ENCODE results near the gene AP2A2.
"Not testable (repeated sequence)": the region's sequence is repeated elsewhere in the genome, so short reads cannot be mapped to it uniquely, and the experiment has no call there.

The AP2A2 gene

GRCh38 chr11:957212-957920 is 31.7 kb downstream of the AP2A2 start:
- no peak for DNase-seq

GRCh38 chr11:958101-958500 is 32.4 kb downstream of the AP2A2 start:
- no peak for DNase-seq

GRCh38 chr11:959027-959426 is 33.4 kb downstream of the AP2A2 start:
- no peak for DNase-seq

DNA sequence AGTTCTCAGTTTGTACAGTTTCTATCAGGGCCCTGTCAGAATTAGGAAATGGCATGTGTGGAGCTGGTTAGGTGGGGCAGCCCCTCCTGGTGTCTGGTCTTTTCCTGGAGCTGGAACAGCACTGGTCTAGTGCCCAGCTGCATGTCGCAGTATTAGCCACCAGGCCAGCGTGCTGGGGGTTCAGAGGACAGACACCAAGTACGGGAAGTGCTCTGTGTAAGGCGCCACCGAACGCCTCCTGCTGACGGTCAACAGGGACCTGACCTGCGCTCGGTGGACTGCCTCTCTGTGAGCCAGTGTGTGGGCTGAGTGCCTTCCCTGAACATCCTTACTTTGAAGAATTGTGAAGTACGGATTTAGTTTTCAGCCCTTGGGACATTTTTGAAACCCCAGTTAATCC is 33.9 kb downstream of the AP2A2 start:
- no peak for DNase-seq

DNA sequence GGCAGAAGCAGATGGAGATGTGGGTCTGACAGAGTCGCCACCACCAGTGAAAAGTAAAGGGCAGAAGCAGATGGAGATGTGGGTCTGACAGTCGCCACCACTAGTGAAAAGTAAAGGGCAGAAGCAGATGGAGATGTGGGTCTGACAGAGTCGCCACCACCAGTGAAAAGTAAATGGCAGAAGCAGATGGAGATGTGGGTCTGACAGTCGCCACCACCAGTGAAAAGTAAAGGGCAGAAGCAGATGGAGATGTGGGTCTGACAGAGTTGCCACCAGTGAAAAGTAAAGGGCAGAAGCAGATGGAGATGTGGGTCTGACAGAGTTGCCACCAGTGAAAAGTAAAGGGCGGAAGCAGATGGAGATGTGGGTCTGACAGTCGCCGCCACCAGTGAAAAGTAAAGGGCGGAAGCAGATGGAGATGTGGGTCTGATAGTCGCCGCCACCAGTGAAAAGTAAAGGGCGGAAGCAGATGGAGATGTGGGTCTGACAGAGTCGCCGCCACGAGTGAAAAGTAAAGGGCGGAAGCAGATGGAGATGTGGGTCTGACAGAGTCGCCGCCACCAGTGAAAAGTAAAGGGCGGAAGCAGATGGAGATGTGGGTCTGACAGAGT is 35.7 kb downstream of the AP2A2 start:
- DNase-seq, result not testable (repeated sequence)

GRCh38 chr11:961921-962320 is 36.3 kb downstream of the AP2A2 start:
- DNase-seq, result no peak

DNA sequence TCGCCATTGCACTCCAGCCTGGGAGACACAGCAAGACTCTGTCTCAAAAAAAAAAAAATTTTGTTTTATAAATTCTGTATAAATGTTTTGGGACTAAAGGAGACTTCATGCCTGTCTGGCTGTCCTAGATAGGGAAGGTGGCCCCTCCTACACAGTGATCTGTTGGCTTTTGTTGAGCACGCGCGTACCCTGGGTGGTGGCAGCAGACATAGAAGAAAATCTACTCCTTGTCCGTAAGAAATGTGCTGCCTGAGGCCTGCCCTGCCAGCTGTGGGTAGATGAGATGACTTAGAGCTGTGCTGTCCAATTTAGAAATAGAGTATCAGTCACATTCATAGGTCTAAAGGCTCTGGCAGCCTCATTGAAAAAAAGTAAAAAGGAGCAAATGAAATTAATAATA is 37.0 kb downstream of the AP2A2 start:
- DNase-seq, result no peak

- DNase-seq, result no peak
Observed at GRCh38 chr11:963852-964251, 38.2 kb downstream of the AP2A2 start.

- DNase-seq, result no peak
Observed at GRCh38 chr11:965206-965775, 39.6 kb downstream of the AP2A2 start.

GRCh38 chr11:967995-968751 is 42.5 kb downstream of the AP2A2 start:
- no peak for DNase-seq

- no peak for DNase-seq
Observed at GRCh38 chr11:968822-969221, 43.2 kb downstream of the AP2A2 start.

DNA sequence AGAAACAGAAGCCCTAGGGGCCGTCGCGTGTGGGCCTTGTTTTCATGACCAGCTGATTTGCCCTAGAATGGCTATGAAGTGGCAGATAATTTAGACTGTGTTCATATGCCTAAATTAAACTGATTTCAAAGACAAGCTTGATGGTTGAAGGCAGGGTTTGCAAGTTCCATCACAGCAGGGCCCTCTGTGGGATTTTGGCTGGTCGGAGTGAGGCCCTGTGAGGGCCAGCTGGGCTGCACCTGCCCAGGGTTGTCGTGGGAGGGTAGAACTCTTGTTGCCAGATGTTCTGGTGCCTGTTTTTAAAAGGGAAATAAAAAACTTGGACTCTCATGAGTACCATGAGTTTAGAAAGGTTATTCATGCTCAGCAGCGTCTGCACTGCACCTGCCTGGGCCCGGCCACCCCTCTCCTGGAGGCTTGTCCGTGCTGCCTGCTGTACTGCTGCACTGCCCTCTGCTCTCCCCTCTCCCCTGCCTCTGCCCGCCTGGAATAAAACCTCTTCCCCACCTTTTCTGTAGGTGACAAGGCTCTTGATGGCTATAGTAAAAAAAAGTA is 44.1 kb downstream of the AP2A2 start:
- DNase-seq, result no peak

GRCh38 chr11:970319-970871 is 44.7 kb downstream of the AP2A2 start:
- DNase-seq, result no peak

DNA sequence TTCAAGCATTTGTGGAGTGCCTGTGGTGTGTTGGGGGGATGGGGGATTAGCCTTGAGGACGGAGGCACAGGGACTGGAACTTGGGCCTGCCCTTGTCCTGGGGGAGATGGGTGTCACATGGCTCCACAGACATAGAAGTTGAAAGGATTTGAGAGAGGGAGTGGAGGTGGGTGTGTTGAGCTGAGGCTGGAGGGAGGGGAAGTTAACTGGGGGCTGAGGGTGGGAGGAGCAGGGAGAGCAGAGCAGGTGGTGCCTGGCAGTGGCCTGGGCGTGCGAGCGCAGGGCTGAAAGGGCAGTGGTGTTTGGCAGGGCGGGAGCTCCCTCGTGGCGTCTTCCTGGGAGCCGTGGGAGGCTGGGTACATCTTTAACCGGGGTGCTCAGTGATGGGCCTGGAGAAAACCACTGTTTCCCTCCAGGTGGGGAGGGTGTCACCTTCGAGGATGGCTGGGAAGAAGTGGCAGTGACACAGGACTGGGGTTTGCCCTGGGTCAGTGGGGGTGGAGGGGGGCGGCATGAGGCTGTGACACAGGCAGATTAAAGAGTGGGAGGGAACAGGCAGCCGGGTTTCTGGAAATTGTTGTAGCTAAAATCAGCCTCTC is 45.5 kb downstream of the AP2A2 start:
- DNase-seq, result no peak

DNA sequence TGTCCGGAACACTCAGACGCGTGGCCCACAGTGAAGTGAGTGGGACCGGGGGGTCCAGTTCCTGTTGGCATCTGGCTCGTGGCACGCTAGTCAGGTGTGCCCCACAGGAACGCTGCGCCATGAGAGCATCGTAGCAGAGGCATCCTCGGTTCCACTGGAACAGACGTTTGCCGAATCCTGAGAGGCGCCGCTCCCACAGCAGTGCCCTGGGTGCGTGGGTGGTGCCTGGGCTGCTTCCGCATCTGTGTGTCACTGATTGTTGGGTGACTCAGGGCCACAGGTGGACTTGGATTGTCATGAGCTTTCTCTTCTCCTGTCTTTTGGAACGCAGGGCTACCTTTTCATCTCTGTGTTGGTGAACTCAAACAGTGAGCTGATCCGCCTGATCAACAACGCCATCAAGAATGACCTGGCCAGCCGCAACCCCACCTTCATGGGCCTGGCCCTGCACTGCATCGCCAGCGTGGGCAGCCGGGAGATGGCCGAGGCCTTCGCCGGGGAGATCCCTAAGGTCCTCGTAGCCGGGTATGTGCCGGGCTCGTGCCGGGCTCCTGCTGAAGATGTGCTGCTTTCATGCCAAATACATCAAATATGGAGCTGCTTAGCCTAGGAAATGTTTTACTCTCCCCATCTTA is 46.2 kb downstream of the AP2A2 start:
- DNase-seq, result no peak

GRCh38 chr11:972523-973211 is 47.0 kb downstream of the AP2A2 start:
- DNase-seq, result no peak

DNA sequence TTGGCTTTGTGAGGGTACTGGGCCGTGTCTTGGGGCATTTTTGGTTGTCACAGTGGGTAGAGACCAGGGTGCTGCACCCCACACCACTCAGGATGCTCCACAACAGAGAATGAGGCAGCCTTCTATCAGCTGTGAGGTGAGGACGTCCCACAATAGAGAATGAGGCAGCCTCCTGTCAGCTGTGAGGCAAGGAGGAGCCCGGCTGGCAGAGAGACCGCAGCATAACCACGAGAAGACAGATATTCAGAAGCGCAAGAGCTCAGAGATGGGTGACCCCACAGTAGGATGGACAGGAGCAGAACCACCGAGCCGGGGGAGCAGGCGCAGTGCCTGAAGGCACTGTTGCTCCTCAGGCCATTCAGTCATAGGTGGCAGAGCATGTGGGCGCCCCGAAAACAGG is 47.6 kb downstream of the AP2A2 start:
- no peak for DNase-seq

GRCh38 chr11:975376-975775 is 49.7 kb downstream of the AP2A2 start:
- DNase-seq, result not testable (repeated sequence)

DNA sequence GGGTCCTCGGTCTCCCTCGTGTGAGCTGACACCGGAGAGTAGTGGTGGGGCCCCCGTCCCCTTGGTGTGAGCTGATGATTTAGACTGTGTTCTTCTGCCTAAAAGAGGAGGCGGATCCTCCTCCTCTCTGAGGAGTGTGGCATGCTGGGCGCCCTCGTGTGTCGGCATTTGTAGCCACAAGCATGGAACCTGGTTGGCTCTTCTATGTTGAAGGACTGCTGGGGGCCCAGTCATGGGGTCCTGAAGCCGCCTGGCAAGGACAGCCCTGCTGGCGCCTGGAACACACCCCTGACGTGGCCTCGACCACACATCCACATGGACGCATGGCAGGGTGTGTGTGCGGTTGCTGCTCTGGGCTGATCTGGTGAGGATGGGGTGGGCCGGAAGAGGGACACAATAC is 50.2 kb downstream of the AP2A2 start:
- DNase-seq, result peak; percentile 10

DNA sequence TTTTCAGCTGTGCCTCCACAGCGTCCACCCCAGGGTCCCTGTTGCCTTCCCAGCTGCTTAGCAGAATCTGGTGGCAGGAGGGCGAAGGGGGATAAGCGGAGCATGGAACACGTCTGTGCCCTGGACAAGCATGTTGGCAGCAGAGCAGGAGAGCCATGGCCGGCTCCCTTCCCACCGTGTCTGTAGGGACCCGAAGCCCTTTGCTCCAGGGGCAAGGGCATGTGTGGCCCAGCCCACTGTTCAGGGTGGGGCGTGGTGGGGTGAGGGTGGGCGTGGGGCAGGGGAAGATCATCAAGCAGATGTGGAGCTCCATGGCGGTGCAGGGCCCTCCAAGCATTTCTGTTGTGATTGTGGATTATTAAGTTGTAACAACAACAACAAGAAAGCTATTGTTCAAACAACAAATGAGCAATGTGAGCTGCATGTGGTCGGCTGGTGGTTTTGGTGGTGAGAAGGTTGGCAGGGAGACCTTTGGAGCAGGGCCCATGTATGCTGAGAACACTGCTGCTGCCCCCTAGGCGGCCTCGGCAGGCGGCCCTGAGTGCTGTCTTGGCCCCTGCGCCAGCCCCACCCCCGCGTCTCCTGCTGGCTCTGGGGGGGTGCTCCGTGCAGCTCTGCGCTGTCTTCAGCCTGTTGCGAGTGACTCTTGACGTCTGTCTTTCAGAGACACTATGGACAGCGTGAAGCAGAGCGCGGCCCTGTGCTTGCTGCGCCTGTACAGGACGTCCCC is 50.9 kb downstream of the AP2A2 start:
- no peak for DNase-seq
